Measurements from ENCODE around the gene ABI2. TPM values are rescaled to one million over a fixed set of nuclear protein-coding genes. Genes with fewer than 3 reads are reported as not detected.

Gene ABI2
- total RNA-seq, 1 experiment from 2014 or later, result 72.2 TPM

- DNase-seq (ENCODE audit: low read depth, low spot score) (no peak), ATAC-seq (no peak)
- no peak overlapping the region for H3K4me3 ChIP-seq (ENCODE audit: low read depth in 2 of 2, low read length in 2 of 2)
- intact Hi-C loops (cut with micrococcal nuclease; ENCODE audit: unreplicated experiment) (no loop called here), in situ Hi-C loops (cut with HindIII; ENCODE audit: low pct_unique_long_range_greater_than_20kb, low sequenced_read_pairs) (no loop called here)
- H3K36me3 ChIP-seq (ENCODE audit: control insufficient read depth, insufficient read depth, low read length), result no peaks in the 10 kb centered on the region
- ChIA-PET CTCF (no interaction called here), POLR2A (no interaction called here)
- H3K27me3 ChIP-seq (ENCODE audit: control insufficient read depth, insufficient read depth, low read length), result no peaks in the 10 kb centered on the region
- H3K27ac ChIP-seq (ENCODE audit: low read length), result no peak overlapping the region
- H3K9me3 ChIP-seq (ENCODE audit: control insufficient read depth, insufficient read depth, low read depth, low read length), result no peaks in the 10 kb centered on the region
- H3K4me1 ChIP-seq (ENCODE audit: control insufficient read depth, insufficient read depth, low read length), result no peaks in the 10 kb centered on the region; the same call in 1 of the 2 replicates
- BruUV-seq (replicated peaks), result no TSS peak
- TF ChIP-seq, protein P1, sequence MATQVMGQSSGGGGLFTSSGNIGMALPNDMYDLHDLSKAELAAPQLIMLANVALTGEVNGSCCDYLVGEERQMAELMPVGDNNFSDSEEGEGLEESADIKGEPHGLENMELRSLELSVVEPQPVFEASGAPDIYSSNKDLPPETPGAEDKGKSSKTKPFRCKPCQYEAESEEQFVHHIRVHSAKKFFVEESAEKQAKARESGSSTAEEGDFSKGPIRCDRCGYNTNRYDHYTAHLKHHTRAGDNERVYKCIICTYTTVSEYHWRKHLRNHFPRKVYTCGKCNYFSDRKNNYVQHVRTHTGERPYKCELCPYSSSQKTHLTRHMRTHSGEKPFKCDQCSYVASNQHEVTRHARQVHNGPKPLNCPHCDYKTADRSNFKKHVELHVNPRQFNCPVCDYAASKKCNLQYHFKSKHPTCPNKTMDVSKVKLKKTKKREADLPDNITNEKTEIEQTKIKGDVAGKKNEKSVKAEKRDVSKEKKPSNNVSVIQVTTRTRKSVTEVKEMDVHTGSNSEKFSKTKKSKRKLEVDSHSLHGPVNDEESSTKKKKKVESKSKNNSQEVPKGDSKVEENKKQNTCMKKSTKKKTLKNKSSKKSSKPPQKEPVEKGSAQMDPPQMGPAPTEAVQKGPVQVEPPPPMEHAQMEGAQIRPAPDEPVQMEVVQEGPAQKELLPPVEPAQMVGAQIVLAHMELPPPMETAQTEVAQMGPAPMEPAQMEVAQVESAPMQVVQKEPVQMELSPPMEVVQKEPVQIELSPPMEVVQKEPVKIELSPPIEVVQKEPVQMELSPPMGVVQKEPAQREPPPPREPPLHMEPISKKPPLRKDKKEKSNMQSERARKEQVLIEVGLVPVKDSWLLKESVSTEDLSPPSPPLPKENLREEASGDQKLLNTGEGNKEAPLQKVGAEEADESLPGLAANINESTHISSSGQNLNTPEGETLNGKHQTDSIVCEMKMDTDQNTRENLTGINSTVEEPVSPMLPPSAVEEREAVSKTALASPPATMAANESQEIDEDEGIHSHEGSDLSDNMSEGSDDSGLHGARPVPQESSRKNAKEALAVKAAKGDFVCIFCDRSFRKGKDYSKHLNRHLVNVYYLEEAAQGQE (IDR thresholded peaks at IDR 0.05; ENCODE audit: insufficient read depth in 1 of 2, low read depth in 2 of 2, low read length in 1 of 2), result no peak
- no peak for TF ChIP-seq SIN3A (IDR thresholded peaks at IDR 0.05; ENCODE audit: borderline replicate concordance, insufficient read depth, low read depth, low read length)
- TF ChIP-seq TCF7L2 (IDR thresholded peaks at IDR 0.05; ENCODE audit: low read depth, low read length), result no peak
- TF ChIP-seq, protein P2, sequence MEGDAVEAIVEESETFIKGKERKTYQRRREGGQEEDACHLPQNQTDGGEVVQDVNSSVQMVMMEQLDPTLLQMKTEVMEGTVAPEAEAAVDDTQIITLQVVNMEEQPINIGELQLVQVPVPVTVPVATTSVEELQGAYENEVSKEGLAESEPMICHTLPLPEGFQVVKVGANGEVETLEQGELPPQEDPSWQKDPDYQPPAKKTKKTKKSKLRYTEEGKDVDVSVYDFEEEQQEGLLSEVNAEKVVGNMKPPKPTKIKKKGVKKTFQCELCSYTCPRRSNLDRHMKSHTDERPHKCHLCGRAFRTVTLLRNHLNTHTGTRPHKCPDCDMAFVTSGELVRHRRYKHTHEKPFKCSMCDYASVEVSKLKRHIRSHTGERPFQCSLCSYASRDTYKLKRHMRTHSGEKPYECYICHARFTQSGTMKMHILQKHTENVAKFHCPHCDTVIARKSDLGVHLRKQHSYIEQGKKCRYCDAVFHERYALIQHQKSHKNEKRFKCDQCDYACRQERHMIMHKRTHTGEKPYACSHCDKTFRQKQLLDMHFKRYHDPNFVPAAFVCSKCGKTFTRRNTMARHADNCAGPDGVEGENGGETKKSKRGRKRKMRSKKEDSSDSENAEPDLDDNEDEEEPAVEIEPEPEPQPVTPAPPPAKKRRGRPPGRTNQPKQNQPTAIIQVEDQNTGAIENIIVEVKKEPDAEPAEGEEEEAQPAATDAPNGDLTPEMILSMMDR (IDR thresholded peaks at IDR 0.05), result no peak
Observed at GRCh38 chr2:203360833-203361430, 32.7 kb downstream of the ABI2 start.

DNA sequence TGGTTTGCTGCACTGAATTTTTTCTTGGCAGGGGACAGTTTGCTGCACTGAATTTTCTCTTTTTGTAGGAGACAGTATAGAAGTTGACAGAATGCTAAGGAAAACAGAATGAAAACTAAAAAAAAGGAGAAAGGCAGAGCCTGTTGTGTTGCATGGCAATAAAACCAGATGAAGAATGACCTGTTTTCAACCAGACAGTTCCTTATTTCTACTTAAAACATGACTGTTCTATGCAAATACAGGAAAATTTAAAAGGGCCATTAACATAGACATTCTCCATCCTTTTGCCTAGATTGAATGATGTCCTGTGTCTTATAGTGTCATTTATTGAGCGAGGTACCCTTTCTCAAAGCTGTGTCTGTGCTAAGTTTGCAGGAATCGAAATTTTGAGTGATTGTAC is 33.3 kb downstream of the ABI2 start:
- no peaks in the 10 kb centered on the region for H3K36me3 ChIP-seq (ENCODE audit: control insufficient read depth, insufficient read depth, low read length)
- ChIA-PET POLR2A (no interaction called here), CTCF (no interaction called here)
- no peak overlapping the region for H3K4me3 ChIP-seq (ENCODE audit: low read depth in 2 of 2, low read length in 2 of 2)
- no peaks in the 10 kb centered on the region for H3K9me3 ChIP-seq (ENCODE audit: control insufficient read depth, insufficient read depth, low read depth, low read length)
- intact Hi-C loops (cut with micrococcal nuclease; ENCODE audit: unreplicated experiment) (no loop called here), in situ Hi-C loops (cut with HindIII; ENCODE audit: low pct_unique_long_range_greater_than_20kb, low sequenced_read_pairs) (no loop called here)
- no peaks in the 10 kb centered on the region; the same call in 1 of the 2 replicates for H3K4me1 ChIP-seq (ENCODE audit: control insufficient read depth, insufficient read depth, low read length)
- no peak overlapping the region for H3K27ac ChIP-seq (ENCODE audit: low read length)
- BruUV-seq (replicated peaks), result no TSS peak
- no peak for DNase-seq (ENCODE audit: low read depth, low spot score)
- TF ChIP-seq SIN3A (IDR thresholded peaks at IDR 0.05; ENCODE audit: borderline replicate concordance, insufficient read depth, low read depth, low read length) (no peak), POLR2AphosphoS5 (IDR thresholded peaks at IDR 0.05; ENCODE audit: low read depth, low read length) (no peak), TCF7L2 (IDR thresholded peaks at IDR 0.05; ENCODE audit: low read depth, low read length) (no peak)
- TF ChIP-seq, protein P1 (IDR thresholded peaks at IDR 0.05; ENCODE audit: insufficient read depth in 1 of 2, low read depth in 2 of 2, low read length in 1 of 2), result no peak
- TF ChIP-seq, protein P2 (IDR thresholded peaks at IDR 0.05), result no peak
- H3K27me3 ChIP-seq (ENCODE audit: control insufficient read depth, insufficient read depth, low read length), result no peaks in the 10 kb centered on the region
- no peak for ATAC-seq
